ENCODE data around the gene REXO1.
A peak's percentile ranks its signal among the peaks of the same experiment; 100 is the strongest.

The REXO1 gene

DNA sequence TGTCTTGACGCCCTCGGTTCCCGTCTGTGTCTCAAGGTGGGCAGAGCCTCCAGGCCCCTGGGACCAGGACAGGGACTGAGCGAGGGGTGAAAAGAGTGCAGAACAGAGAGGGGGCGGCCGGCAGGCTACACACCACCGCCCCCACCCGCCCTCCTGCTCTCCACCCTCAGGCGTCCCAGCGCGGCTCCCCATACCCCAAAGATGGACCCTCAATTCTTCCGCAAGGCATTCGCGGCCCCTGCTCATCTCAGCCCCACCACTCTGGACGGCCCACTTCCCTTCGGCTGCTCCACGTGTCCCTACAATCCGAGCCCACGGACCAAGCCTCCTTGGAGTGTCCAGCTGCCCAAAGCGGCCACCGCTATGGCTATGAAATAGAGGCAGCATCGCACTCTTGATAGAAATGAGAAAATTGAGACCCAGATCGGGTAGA is 13.3 kb upstream of the REXO1 start:
- no peak for DNase-seq (ENCODE audit: low read depth)

DNA sequence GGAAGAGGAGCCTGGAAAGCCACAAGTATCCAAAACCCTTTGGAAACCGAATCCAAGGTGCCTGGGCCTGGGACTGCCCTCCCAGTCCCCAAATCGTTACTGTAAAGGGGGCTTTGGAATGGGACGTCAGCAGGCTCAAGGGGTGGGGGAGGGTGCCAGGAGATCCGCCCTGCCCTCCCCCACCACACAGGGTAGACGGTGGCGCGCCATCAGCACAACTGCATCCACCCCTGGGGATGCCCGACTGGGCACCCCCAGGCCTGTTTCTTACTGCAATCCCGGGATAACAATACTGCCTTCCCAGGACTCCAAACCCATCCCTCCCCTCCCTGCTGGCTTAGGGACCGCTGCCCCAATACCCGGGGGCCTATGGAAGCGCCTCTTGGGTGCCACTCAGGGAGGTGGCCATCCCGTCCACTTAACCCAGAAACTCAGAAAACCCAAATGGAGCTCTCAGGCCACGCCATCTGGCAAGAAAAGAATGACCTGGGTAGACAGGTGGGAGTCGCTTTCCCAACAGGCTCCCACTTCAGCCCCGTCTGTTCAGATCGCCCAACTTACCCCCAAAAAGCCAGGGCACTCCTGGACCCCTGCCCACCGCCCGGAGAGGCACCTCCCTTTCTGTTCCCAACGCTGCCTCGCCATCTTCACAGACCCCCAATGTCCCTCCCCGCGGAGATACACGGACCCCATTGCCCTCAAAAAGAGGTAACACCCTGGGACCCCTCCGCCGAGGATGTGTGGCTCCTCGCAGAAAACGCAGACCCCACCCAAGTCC is 12.7 kb upstream of the REXO1 start:
- DNase-seq (ENCODE audit: low read depth), result no peak

DNA sequence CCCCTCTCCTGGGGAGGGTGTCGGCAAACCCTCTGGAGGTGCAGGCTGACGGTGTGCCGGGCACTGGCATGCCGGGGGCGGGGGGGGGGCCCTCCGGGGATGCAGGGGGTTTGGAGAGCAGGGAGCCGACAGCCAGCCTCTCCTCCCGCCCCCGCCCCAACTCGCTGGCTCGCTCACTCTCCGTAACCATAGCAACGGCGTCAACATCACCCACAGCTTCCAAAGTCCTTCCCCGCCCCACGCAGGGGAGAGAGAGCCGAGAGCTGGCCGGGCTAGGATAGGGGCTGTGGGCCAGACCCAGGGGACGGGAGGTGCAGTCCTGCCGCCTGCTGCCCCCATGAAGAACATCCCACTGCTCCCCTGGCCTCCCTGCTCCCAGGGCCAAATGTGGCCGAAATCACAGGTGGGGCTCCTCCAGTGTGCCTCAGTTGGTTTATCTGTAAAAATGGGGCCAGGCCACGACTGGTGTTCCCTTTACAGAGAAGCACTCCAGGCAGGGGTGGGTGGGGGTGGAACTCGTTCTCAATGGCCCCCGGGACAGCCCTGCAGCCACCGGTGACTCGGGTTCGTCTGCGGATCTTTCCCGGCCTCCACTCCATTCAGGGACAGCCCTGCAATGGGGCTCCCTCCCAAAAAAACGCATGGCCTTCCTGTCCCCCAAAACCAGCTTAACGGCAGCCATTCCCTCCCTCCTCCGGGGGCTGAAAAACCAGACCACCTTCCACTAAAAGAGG is 11.9 kb upstream of the REXO1 start:
- no peak for DNase-seq (ENCODE audit: low read depth)

DNA sequence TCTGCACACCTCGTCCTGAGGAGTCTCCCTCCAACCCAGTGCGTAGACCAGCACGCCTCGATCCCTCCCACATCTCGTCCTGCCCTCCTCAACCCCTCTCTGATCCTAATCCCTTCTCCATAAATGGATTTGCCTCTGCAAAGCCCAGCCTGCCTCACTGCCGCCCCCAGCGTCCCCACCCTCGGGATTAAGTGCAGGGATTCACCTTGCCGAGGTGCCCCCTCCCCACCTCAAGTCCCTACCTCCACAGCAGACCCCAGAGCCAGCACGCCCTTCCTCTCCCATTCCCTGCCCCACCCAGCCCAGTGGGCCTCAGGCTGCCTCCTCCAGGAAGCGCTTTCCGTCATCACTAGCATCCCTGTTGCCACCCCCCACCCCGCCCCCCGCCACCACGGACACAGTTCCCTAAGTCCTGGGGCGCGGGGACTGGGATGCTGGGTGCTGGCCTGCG is 11.1 kb upstream of the REXO1 start:
- no peak for DNase-seq (ENCODE audit: low read depth)

DNA sequence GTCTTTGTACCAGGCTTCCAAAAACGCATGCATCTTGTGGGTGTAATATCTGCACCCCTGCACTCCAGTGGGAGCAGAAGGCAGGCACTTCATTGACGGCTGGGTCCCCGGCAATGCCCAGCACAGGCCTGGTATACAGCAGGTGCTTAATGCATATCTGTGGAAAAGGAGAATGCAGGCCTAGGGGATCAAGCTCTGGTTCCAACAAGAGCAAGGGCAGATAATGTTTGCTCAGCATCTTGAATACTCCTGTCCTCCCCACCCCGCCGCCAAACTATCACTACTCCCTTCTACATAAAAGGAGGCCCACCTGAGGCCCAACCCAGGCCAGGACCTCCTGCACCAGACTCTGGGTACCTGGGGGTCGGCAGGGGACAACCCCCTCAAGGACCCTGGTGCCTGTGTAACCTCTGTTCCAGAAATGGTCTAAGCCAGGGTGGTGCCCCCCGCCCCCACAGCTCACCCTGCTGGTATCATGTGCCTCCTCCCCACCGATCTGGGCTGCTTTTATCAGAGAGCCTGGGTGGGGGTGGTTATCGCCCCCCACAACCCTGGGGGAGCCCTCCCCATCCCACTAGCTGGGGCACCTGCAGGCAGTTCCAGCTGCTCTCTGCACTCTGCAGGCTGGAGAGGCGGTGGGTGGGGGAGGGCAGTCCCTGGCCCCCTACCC is 10.3 kb upstream of the REXO1 start:
- DNase-seq (ENCODE audit: low read depth), result no peak

DNA sequence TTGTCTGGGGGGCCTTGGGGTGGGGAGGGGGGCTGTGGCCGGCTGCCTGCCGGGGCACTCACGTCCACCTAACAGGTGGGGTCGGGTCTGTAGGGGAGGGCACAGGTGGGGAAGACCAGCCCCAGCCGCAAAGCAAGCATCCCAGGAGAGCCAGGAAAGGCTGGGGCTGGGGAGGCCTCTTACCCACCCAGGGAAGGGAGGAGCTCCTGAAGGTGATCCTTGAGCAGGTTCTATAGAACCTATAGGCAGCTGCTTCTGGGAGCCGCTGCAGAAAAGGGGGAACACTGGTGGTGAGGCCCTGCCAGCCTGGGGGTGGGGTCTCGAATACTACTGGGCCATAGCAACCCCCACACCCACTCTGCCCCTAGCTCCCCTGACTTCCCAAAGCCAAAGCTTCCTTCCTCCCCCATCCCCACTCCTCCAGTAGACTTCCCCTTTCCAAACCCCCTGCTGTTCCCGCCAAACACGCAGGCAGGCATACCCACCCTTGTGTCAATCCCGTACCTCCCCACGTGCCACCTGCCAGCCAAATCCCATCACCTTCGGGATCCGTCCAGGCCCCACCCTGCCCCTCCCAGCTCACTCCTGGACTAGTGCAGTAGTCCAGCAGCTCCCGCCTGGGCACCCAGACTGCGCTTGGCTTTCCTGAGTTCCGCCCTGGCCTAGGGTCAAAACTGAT is 9.5 kb upstream of the REXO1 start:
- DNase-seq (ENCODE audit: low read depth), result no peak

DNA sequence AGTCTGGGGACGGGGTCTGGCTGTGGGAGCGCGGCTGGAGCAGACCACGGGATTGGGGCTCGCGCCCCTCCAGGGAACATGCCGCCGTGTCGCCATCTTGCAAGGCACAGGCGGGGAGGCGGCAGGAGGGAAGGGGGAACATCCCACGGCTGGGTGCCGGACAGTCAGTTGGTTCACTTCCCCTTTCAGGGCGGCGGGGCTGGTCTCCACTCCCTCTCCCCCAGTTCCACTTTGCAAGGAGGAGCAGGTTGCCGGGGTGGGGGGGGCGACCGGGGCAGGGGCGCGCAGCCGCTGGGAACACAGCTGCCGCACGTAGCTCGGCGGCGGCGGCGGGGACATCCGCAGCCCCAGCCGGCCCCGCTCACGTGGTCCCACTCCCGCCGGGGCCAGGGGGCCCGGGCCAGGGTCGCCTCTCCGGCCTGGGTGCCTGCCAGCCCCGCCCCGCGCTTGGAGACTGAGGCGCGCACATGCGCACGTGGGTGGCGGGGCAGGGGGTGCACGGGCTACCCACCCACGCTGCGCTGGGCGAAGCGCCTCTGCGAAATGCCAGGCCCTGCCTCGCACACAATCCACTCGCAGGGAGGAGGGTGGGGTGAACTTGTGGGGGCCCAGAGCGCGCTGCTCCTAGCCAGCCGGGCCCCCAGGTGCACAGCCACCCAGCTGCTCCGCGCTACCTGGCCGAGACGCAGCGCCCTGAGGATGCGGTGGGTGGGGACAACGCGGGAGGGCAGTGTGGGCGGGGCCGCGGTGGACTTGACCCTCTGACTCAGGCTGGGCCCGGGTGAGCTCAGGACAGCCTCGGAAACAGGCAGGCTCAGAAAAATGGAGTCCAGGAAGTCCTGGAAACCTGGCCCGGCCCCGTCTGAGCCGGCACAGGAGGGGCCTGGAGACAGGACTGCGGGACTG is 8.7 kb upstream of the REXO1 start:
- peak; percentile 51 for DNase-seq (ENCODE audit: low read depth)

DNA sequence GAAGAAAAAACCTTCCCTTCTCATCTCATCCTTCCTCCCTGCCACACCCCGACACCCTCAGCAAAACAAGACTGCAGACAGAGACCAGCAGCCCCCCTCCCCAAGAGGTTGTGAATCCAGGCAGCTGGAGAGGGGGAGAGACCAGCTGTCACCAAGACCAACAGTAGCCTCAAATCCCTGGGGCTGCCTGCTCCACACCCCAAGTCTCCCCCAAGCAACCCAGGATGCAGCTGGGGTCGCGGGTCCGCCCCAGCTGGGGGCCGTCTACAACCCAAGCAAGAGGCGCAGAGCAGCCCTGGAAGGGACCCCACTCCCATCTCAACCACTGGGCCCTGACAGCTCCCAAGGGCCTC is 8.0 kb upstream of the REXO1 start:
- DNase-seq (ENCODE audit: low read depth), result no peak

DNA sequence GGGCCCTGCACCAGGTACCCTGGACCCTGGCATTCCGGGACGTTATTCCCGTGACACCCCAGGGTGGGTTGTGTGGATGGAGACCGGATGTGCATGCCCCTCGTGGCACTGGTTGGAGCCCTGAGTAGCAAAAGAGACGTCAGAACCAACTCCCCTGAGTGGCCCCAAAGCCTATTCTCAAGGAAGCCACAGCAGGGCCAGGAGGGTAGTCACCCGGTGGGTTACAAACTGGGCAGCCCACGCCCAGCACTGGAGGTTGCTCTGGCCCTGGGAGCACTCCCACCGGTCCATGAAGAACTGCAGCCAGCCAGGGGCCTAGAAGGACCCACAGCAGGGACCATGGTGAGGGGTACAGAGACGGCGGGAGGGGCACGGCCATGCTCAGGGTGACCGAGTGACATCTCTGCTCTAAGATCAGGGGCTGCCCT is 7.6 kb upstream of the REXO1 start:
- DNase-seq (ENCODE audit: low read depth), result no peak

DNA sequence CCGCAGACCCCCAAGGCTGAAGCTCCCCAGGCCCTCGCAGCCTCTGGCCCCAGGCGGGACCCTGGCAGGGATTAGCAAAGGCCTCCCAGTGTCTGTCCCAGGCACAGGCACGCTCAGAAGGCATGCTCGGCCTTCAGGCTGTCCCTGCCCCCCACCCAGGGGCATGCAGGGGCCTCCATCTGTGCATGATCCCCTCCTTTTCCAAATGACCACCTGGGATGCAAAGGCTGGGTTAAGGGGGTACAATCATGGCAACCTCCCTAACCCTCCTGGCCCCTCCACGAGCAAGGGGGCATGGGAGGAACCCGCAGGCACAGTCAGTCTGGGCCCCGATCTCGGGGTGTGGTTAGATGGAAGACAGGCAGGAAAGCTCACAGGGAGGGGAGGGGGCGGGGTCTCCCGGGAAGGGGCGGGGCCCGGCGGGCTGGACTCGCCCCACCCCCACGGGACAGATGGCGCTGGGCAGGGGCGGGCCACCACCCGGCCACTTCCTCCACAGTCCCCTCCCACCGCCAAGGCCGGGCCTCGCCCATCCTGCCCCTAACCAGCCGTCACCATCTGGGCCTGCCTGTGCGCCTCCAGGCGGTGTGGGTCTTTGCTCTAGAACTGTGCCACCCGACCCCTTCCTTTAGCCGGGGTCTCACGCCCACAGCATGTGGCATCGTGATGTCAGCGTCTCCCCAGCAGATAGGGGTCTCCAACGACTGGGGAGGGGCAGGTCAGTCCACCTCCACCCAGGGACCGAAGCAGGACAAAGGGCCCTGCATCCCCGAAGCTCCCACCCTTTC is 7.0 kb upstream of the REXO1 start:
- peak; percentile 55 for DNase-seq (ENCODE audit: low read depth)

DNA sequence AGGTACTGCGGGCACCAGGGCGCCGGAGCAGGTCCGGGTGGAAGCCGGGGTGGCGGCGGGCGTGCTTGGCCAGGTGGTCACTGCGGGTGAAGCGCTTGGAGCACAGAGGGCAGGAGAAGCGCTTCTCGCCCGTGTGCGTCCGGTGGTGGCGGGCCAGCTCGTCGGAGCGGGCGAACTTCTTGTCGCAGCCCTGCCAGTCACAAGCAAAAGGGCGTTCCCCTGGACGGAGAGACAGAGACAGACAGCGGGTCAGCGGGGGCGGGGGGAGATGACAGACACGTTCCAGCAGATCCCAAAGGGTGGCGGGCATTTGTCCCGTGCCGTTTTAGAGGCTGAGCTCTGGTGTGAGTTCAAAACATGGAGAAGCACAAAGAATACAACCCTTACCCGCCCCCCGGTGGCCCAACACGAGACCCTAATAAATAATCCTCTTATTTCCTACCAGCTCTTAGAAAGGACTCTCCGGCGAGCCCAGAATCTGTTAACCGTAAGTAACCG is 6.3 kb upstream of the REXO1 start:
- no peak for DNase-seq (ENCODE audit: low read depth)

DNA sequence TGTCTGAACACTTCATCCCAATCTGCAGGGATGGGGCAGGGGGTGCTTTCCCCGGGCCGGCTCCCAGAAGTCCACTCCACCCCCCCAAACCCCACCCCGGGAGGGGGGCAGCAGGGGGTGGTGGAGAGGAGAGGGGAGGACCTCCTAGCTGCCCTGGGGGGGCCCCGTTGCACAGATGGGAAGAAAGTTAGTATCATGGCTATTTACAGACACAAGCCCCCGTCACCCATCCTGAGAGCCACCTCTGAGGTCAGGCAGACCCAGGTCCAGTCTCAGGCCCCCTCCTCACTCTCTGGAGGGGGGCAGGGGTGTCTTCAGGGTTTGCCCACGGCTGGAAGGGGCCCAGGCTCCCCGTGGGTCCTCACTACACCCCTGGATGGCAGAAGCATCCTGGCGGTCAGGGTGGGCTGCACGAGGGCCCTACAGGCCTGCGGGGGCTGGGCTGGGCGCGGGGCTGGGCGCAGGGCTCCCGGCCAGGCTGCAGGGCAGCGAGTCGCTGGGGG is 5.8 kb upstream of the REXO1 start:
- no peak for DNase-seq (ENCODE audit: low read depth)

DNA sequence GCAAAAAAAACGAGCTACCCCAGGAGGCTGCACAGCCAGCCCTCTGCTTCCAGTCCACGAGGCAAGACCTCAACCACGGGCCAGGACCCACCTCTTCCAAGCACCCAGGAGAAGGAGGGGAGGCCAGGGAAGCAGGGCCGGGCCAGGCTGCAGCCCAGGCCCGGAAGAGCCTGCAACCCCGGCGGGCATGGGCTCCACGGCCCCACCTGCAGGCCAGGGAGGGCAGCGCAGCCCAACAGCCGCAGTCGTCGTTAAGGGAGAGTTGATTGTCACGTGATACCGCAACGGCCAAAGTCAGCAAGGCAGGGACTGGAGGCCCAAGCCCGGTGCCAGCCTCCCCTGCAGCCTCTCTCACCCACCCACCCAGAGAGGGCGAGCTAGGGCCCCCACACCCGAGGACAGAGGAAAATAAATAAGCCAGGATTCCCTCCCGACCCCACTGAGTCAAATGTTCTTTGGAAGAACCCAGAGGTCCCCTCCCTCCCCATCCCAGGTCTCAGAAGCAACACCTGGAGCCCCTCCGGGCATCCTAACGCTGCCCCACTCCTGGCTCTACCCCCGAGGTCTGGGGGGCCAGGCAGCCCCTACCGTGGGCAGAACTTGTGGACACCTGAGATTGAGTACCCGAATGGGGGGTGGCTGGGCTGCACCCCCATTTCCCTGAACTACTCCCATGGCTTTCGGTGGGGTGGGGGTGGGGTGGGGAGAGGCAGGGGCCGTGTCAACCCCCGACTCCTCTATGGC is 5.2 kb upstream of the REXO1 start:
- DNase-seq (ENCODE audit: low read depth), result peak; percentile 62

DNA sequence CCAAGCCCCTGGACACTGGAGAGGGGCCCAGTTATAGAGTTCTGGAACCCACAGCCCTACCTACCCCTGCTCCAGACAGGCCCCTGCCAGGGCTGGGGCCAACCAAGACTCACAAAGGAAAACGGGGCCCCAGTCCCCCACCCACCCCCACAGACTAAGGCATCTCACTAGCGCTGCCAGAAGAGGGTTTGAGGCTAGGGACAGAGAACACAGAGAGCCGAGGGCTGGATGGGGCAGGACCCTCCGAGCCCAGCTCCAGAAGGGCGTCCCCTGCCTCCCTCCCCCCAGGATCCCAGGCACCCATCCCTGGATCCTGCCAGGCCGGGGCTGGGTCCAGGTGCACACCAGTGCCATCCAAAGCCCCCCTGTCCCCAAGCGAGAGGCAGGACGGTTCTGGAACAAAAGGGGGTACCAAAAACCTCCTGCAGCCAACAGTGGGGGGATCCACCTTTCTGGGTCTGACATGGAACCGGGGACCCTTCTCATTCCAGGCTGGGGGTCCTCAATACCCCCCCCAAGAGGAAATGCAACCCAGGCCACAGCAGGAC is 4.4 kb upstream of the REXO1 start:
- DNase-seq (ENCODE audit: low read depth), result no peak

DNA sequence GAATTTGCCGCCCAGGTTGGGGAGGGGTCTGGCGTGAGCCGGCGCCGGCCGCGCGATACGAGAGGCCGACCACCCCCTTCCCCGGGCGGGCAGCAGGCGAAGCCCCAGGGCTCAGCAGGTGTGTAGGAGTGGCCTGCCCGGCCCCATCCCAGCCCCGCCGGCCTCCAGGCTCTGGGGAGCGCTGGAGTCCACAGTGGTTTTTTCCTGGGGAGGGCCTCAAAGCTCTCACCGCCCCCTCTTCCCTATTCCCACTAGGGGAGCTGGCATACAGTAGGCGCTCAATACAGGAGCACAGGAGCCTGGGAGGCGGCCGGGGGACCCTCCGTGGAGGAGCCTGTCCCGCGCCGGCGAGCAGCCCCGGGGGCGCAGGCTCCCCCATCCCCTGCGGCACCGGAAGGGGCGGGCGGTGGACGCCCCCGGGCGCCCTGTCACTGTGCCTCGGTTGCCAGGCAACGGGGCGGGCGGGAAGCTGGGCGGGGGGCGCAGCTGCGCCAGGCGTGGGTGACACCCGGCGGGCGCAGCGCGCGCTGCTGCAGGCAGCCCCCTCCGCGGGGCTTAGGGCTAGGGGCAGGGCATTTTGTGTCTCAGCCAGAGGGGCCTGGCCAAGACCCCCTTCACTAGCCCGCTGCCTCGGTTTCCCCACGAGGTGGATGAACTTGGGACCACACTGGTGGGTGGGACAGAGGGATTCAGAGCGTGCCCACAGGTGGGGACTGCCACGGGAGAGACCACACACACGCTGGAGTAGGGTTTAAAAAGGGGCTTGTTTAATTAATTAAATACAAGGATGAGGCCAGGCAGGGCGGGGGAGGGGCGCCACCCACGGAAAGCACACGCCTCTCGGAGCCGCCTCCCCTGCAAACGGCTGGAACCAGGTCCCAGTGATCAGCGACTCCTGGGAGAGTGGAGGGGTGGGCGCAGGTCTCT is 3.6 kb upstream of the REXO1 start:
- DNase-seq (ENCODE audit: low read depth), result peak; percentile 67

DNA sequence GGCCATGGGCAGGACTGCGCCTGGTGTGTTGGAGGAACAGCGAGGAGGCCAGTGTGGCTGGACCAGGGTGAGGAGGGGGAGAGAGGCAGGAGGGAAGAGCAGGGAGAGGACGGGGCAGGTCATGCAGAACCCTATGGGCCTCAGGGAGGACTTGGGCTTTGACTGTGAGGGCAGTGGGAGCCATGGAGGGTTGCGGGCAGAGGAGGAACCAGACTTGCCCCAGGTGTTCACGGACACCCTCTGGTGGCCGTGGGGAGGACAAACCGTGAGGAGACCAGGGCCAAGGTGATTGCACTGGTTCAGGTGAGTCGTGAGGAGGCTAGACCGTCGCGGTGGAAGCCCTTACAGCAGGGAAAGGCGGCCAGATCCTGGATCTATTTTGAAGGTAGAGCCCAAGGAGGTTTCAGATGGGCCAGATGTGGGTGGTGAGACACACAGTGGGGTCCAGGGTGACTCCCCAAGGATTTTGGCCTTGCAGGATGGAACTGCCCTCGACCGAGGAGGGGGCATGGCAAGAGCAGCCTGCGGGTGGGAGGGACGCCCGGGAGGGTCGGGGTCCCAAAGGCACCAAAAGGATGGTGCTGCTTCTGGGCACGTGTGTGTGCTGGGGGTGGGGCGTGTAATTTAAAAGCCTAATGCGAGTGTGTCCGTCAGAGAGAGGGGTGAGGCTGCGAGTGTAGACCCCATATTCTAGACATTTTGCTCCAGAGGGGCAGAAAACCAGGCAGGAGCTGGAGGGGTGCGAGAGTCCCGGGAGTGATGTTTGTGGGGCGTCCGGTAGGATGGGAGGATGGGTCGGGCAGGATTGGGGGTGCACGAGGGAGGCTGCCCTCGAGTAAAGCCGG is 2.7 kb upstream of the REXO1 start:
- DNase-seq (ENCODE audit: low read depth), result no peak

DNA sequence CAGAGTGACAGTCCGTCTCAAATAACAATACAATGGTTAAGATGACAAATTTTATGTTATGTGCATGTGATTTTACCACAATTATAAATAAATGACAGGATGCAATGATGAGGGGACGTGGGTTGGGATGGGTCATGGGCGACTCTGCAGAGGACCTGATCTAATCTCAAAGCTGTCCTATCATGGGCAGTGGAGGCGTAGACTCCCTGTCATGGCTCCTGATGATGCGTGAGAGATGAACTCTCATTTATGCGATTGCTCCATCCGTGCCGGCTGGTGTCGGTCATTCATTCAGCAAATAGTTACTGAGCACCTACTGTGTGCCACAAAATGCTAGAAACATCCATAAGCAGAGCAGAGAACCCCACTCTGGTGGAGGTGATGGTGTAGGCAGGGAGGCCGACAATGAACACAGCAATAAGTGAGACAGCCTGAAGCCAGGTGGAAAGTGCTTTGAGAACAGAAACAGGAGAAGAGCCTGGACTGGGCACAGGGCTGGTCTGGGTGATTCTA is 1.7 kb upstream of the REXO1 start:
- no peak for DNase-seq (ENCODE audit: low read depth)

Measured in stimulated activated CD8-positive, alpha-beta memory T cell treated with anti-CD3 and anti-CD28 coated beads, Interleukin-12 subunit alpha, Interleukin-12 subunit beta, amount 100 ng/mL, for 4 hours (primary cell).